Neural crest cell (in vitro differentiated cells): ENCODE results near the gene NCAN. TPM values are rescaled to one million over a fixed set of nuclear protein-coding genes. Genes with fewer than 3 reads are reported as not detected.

Experiments used
- DNase-seq: peaks from one replicate; pipeline ENCODE4 v3.0.0; 2021; ENCODE audit warnings: low read depth, mixed read lengths, low spot score
- H3K27ac Mint-ChIP-seq: one replicate; pipeline ENCODE4 v1.8.0; 2021; ENCODE audit warnings: mild to moderate bottlenecking, mixed read lengths; ENCODE audit not compliant: unreplicated experiment
- H3K27me3 Mint-ChIP-seq: 2 replicates; pipeline ENCODE4 v1.8.0; 2021; ENCODE audit warnings: low read depth, mild to moderate bottlenecking, mixed read lengths
- H3K36me3 Mint-ChIP-seq: 2 replicates; pipeline ENCODE4 v1.8.0; 2021; ENCODE audit warnings: low read depth, mild to moderate bottlenecking, mixed read lengths
- H3K4me1 Mint-ChIP-seq: 2 replicates; pipeline ENCODE4 v1.8.0; 2021; ENCODE audit warnings: mixed read lengths
- H3K4me3 Mint-ChIP-seq: one replicate; pipeline ENCODE4 v1.8.0; 2021; ENCODE audit warnings: mild to moderate bottlenecking, mixed read lengths
- H3K9me3 Mint-ChIP-seq: 2 replicates; pipeline ENCODE4 v1.8.0; 2021; ENCODE audit warnings: mixed read lengths
- CTCF ChIP-seq: fragments of 200-600 bp; sonication (generic); conservative IDR thresholded peaks from 2 replicates; pipeline ENCODE4 v1.5.0; 2021; ENCODE audit warnings: antibody characterized with exemption, mild to moderate bottlenecking
- total RNA-seq: library from RNA; stranded (reverse); gene quantifications from 2 replicates; pipeline ENCODE4 v1.2.1, GENCODE V29; 2021

The NCAN gene
- total RNA-seq, 1 donor from 2014 or later: 12.3 TPM

- no peak for DNase-seq
- Mint-ChIP-seq H3K27ac (peak overlapping the region; percentile 28), H3K36me3 (no peaks in the 10 kb centered on the region), H3K4me1 (peaks cover 8% of the 10 kb centered on the region), H3K9me3 (no peaks in the 10 kb centered on the region), H3K4me3 (no peak overlapping the region), H3K27me3 (peaks cover 21% of the 10 kb centered on the region)
- no peak for TF ChIP-seq CTCF
These were observed 57.0 kb downstream of the NCAN start for GRCh38 chr19:19268453-19269385.

GRCh38 chr19:19269952-19270694 lies 58.4 kb downstream of the NCAN start:
- no peak for DNase-seq
- no peaks in the 10 kb centered on the region for H3K9me3 Mint-ChIP-seq
- H3K4me3 Mint-ChIP-seq: no peak overlapping the region
- no peak for TF ChIP-seq CTCF
- H3K27me3 Mint-ChIP-seq: peaks cover 8% of the 10 kb centered on the region
- no peak overlapping the region for H3K27ac Mint-ChIP-seq
- H3K36me3 Mint-ChIP-seq: no peaks in the 10 kb centered on the region
- peaks cover 8% of the 10 kb centered on the region for H3K4me1 Mint-ChIP-seq

GRCh38 chr19:19270749-19271571 lies 59.2 kb downstream of the NCAN start:
- TF ChIP-seq CTCF: no peak
- no peak overlapping the region for H3K4me3 Mint-ChIP-seq
- peaks cover 2% of the 10 kb centered on the region for H3K27me3 Mint-ChIP-seq

GRCh38 chr19:19271828-19272599 lies 60.3 kb downstream of the NCAN start:
- Mint-ChIP-seq H3K9me3 (no peaks in the 10 kb centered on the region), H3K27ac (no peak overlapping the region), H3K36me3 (no peaks in the 10 kb centered on the region), H3K27me3 (no peaks in the 10 kb centered on the region), H3K4me3 (peak overlapping the region; percentile 82), H3K4me1 (peaks cover 8% of the 10 kb centered on the region)
- TF ChIP-seq CTCF: no peak
- DNase-seq: no peak

More at GRCh38 chr19:19270749-19271571, 59.2 kb downstream of the NCAN start:
- Mint-ChIP-seq H3K4me1 (peaks cover 8% of the 10 kb centered on the region), H3K36me3 (no peaks in the 10 kb centered on the region), H3K9me3 (no peaks in the 10 kb centered on the region), H3K27ac (peak overlapping the region; percentile 14)
- DNase-seq: no peak

DNA sequence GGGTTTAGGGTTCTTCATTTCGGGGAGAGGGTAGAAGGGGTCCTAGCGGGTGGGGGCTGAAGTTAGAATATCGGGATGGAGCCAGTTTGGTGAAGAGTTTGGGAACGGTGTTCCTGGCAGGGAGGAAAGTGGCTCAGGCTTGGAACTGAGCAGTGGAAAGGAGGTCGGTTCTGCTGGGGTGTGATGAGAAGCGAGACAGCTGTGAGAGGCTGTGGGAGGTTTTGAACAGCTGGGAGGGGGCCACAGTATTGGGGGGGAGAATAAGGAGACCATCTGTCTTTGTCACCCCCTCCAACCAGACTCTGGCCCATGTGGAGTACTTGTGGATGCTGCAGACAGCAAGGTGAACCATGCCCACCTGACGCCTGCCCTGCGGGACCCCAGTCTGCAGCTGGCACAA lies 62.4 kb downstream of the NCAN start:
- DNase-seq: no peak
- Mint-ChIP-seq H3K27ac (no peak overlapping the region), H3K4me3 (peak overlapping the region; percentile 74), H3K9me3 (no peaks in the 10 kb centered on the region), H3K4me1 (peaks cover 8% of the 10 kb centered on the region), H3K36me3 (no peaks in the 10 kb centered on the region), H3K27me3 (no peaks in the 10 kb centered on the region)
- no peak for TF ChIP-seq CTCF
